Endothelial cell of umbilical vein (primary cell): ENCODE measurements around the gene ITGB8.

Experiments used
- CTCF ChIP-seq, 2 donors: IDR thresholded peaks; 1 replicate in 1 of 2; 2 replicates in 1 of 2; pipeline ENCODE4 v1.5.1; 2011; ENCODE audit warnings: low read length in 2 of 2, mild to moderate bottlenecking in 2 of 2, moderate library complexity in 2 of 2, control low read depth in 1 of 2, inconsistent platforms in 1 of 2, low read depth in 1 of 2; ENCODE audit not compliant: insufficient read depth in 1 of 2; ENCODE audit errors: extremely low read depth in 1 of 2
- EZH2 ChIP-seq: IDR thresholded peaks from 2 replicates; pipeline ENCODE4 v1.6.1; 2012; ENCODE audit warnings: borderline replicate concordance, low read depth, mild to moderate bottlenecking, moderate library complexity, low read length, inconsistent platforms; ENCODE audit not compliant: severe bottlenecking
- POLR2AphosphoS5 ChIP-seq: IDR thresholded peaks from 2 replicates; pipeline ENCODE4 v1.6.1; 2012; ENCODE audit warnings: low read depth, mild to moderate bottlenecking, control low read depth, low read length, moderate library complexity; ENCODE audit not compliant: insufficient read depth

- no peak for TF ChIP-seq CTCF (IDR thresholded peaks at IDR 0.05; ENCODE audit: extremely low read depth in 1 of 2, insufficient read depth in 1 of 2, low read depth in 1 of 2, low read length in 2 of 2)
- no peak for TF ChIP-seq POLR2AphosphoS5
- no peak for TF ChIP-seq EZH2
Measured at GRCh38 chr7:20365486-20365885, 34.8 kb downstream of the ITGB8 start.
